Iris pigment epithelial cell (primary cell): Measurements from ENCODE around the gene RNF133.
"Not testable (repeated sequence)": the region's sequence is repeated elsewhere in the genome, so short reads cannot be mapped to it uniquely, and the experiment has no call there.

ENCODE experiments used
- DNase-seq: peaks from one replicate; pipeline ENCODE4 v3.0.0-alpha.2; 2011; ENCODE audit warnings: low read depth

RNF133 gene

GRCh38 chr7:122689346-122690109, 9.4 kb downstream of the RNF133 start:
- DNase-seq = no peak

DNA sequence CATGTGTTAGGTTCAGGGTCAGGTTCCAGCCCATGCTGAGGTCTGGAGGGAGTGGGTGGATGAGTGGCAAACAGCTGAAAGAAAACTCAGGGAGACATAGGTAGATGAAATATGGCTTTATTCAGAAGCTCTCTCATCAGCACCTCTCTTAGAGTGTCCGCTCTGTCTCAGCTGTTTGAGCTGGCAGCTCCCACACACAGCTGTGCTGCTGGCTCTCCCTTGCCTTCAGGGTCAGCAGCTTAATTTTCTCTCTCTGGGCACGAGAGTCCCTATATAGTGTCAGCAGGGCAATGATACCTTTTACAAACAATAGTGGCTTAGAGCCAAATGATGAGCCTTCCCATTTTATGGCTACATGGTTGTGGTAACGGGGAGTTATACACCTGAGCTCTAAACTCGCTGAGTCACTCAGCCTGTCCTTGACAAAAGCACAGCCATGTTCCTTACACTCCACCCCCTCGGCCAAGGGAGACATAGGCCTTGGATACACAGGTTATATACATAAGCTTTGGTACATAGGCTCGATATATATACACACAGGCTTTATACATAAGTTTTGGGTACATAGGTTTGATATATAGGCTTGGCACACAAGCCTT, 10.4 kb downstream of the RNF133 start:
- DNase-seq = no peak

- no peak for DNase-seq
Observed at GRCh38 chr7:122686360-122686878, 12.5 kb downstream of the RNF133 start.

GRCh38 chr7:122684504-122684903, 14.4 kb downstream of the RNF133 start:
- no peak for DNase-seq

DNA sequence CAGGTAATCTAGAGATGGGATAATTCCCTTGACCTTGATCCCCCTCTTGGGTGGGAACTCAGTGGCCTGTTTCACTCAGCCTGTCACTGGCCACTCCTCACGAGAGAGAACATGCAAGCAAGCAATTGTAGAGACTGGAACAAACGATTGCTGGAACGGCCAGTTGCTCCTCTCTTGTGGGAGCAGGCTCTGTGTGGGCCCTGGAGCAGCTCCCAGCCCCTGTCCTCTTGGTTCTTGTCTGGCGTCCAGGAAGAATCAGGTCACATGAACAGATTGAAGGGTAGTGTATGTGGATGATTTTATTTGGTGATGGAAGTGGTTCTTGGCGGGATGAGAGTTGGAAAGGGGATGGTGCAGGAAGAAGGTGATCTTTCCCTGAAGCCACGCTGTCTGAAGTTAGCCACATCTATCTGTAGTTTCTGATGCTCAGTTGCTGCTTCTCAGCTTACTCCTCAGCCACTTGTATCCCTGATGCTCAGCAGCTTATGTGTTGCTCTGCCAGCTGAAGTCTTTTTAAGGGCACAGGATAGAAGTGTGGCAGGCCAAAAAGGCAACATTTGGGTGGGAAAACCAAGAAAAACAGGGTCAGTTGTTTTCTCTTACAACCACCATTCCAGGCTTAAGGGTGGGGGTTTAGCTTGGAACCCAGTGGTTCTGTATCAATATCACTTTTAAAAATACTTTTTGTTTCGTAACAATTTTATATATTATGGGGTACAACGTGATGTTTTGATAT, 15.9 kb downstream of the RNF133 start:
- no peak for DNase-seq

- not testable (repeated sequence) for DNase-seq
Observed at GRCh38 chr7:122681186-122681585, 17.7 kb downstream of the RNF133 start.

GRCh38 chr7:122679813-122680212, 19.1 kb downstream of the RNF133 start:
- DNase-seq = no peak

GRCh38 chr7:122679269-122679709, 19.6 kb downstream of the RNF133 start:
- DNase-seq = not testable (repeated sequence)

- DNase-seq = no peak
Observed at GRCh38 chr7:122677149-122677548, 21.8 kb downstream of the RNF133 start.

GRCh38 chr7:122676466-122676865, 22.5 kb downstream of the RNF133 start:
- no peak for DNase-seq

DNA sequence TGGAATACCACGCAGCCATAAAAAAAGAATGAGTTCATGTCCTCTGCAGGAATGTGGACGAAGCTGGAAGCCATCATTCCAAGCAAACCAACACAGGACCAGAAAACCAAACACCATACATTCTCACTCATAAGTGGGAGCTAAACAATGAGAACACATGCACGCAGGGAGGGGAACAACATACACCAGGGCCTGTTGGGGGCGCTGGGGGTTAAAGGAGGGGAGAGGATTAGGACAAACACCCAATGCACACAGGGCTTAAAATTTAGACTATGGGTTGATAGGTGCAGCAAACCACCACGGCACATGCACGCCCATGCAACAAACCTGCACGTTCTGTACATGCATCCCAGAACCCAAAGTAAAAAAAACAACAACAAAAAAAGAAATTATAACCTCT, 23.3 kb downstream of the RNF133 start:
- no peak for DNase-seq

DNA sequence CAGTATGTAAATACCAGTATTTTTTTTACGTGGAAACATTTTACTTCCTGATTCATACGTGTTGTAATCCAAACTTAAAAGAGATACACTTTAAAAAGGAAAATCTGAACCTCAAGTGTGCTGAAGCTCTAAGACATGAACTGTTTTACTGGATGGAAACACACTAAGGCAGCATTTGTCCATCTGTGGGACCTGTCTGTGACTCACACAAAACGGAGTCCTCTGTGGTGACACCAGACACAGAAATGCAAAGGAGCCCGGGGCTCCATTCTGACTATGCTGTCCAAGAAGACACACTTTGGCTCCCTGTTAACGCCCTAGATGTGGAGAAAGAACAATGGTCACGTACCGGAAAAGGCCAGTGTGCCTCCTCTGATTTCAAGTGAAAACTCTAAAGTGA, 23.9 kb downstream of the RNF133 start:
- peak; percentile 29 for DNase-seq

- DNase-seq = peak; percentile 83
Observed at GRCh38 chr7:122674502-122674901, 24.4 kb downstream of the RNF133 start.

DNA sequence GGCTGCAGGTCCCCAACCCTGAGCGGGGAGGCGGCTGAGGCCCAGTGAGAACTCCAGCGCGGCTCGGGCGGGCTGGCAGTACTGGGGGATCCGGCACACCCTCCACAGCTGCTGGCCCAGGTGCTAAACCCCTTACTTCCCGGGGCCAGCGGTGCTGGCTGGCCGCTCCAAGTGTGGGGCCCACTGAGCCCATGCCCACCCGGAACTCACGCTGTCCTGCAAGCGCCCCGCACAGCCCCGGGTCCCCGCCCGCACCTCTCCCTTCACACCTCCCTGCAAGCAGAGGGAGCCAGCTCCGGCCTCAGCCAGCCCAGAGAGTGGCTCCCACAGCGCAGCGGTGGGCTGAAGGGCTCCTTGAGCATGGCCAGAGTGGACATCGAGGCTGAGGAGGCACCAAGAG, 25.0 kb downstream of the RNF133 start:
- no peak for DNase-seq

DNA sequence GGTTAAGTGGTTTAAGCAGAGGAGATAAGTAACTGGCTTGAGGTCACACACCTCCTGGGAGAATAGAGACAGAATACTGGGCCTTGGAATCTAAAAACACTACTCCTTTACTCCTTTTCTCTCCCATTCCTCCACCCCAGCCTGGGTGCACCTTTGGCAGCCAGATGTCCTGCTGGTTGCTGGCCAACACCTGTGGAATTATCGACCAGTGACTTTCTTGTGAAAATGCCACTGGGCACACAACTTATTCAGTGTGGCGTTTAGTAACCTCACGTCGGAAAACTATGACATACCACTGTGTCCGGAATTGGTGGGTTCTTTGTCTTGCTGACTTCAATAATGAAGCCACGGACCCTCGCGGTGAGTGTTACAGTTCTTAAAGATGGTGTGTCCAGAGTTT, 26.4 kb downstream of the RNF133 start:
- DNase-seq = no peak

- no peak for DNase-seq
Observed at GRCh38 chr7:122663733-122664132, 35.2 kb downstream of the RNF133 start.

DNA sequence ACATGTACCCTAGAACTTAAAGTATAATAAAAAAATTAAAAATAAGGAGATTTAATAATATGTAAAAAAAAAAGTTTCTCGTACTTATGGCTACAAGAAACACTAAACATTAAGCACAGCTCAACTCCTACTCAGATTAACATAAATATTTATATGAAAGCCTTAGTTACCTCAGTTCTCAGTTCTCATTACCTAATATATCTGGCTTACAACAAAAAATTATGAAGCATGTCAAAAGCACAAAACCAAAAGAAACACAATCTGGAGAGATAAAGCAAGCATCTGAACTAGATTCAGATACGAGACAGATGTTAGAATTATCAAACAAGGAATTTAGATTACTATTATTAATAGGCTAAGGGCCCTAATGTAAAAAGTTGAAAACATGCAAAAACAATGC, 40.1 kb downstream of the RNF133 start:
- no peak for DNase-seq

DNA sequence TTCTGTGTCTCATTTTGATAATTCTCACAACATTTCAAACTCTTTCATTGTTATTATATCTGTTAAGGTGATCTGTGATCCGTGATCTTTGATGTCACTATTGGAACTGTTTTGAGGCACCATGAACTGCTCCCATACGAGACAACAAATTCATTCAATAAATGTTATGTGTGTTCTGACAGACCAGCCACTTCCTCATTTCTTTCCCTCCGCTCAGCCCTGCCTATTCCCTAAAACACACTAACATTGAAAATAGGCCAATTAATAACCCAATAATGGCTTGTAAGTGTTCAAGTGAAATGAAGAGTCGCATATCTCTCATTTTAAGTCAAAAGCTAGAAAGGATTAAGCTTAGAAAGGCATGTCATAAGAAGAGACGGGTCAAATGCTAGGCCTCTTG, 45.2 kb downstream of the RNF133 start:
- no peak for DNase-seq

GRCh38 chr7:122652876-122653275, 46.0 kb downstream of the RNF133 start:
- DNase-seq = no peak

DNA sequence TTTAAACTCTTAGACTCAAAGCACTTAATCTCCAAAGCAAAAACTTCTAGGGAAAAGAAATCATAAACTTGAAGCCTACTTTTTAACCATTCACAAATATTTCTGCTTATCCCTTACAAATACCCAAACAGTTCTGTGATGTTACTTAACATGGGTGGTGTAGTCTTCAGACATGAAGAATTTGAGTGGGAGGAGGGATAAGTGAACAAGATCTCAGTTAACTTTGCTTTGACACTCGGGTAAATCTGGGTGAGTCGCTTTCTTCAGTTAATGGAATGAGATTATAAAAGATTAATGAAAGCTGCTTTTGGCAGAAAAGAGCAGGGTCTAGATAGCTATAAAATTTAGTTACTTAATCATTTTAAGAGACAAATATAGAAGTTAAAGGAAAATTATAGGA, 47.5 kb downstream of the RNF133 start:
- DNase-seq = peak; percentile 51
